Endothelial cell of umbilical vein (primary cell): Measurements from ENCODE around the gene HOXD10. TPM values are rescaled to one million over a fixed set of nuclear protein-coding genes. Genes with fewer than 3 reads are reported as not detected.

Experiments used
- BruUV-seq: library from RNA; stranded (reverse); fragments of 400-500 nt; replicated peaks from 2 replicates; lab custom pipeline; 2021; lab: Mats Ljungman, UMichigan
- CTCF ChIA-PET: fragments of 300-600, 350-600 bp; sonication (Branson Sonifier 250); formaldehyde crosslinking; loops from one replicate; lab custom pipeline; 2021; ENCODE audit warnings: antibody characterized with exemption, inconsistent platforms; lab: Charles Lee
- POLR2A ChIA-PET: fragments of 300-600, 350-600 bp; sonication (Branson Sonifier 250); formaldehyde crosslinking; loops from one replicate; lab custom pipeline; 2021; ENCODE audit warnings: antibody characterized with exemption, inconsistent platforms; lab: Charles Lee
- DNase-seq: peaks from one replicate; pipeline ENCODE4 v3.0.0-alpha.2; 2011; ENCODE audit warnings: low read depth, low spot score
- FAIRE-seq: peaks from 2 replicates; lab custom pipeline; 2011; peaks lifted over from hg19 to GRCh38; lab: Jason Lieb, UNC
- H2AFZ ChIP-seq: 2 replicates; pipeline ENCODE4 v1.6.0; 2012; ENCODE audit warnings: low read depth, low read length, control low read depth, inconsistent platforms
- H3K27ac ChIP-seq: 2 replicates; pipeline ENCODE4 v1.5.1; 2011; ENCODE audit warnings: low read depth, mild to moderate bottlenecking, control low read depth, low read length, moderate library complexity; ENCODE audit not compliant: insufficient read depth
- H3K27me3 ChIP-seq, 2 experiments: 2 replicates each; pipeline versions ENCODE4 v1.6.0 to v1.6.1; 2011; ENCODE audit warnings: low read length in 2 of 2, mixed read lengths in 1 of 2; ENCODE audit not compliant: control insufficient read depth in 2 of 2, insufficient read depth in 2 of 2
- H3K36me3 ChIP-seq, 2 experiments: 2 replicates in 1 of 2; 3 replicates in 1 of 2; pipeline ENCODE4 v1.5.1; 2011; ENCODE audit warnings: low read length in 2 of 2, mild to moderate bottlenecking in 1 of 2, moderate library complexity in 1 of 2; ENCODE audit not compliant: control insufficient read depth in 2 of 2, insufficient read depth in 2 of 2; ENCODE audit errors: extremely low read depth in 1 of 2
- H3K4me1 ChIP-seq: 3 replicates; pipeline ENCODE4 v1.5.1; 2011; ENCODE audit warnings: mild to moderate bottlenecking, low read length; ENCODE audit not compliant: control insufficient read depth, insufficient read depth; ENCODE audit errors: extremely low read depth
- H3K4me2 ChIP-seq: 2 replicates; pipeline ENCODE4 v1.6.1; 2011; ENCODE audit warnings: low read length, control low read depth, mixed read lengths; ENCODE audit not compliant: insufficient read depth
- H3K4me3 ChIP-seq, 3 experiments: fragments of 200-600 bp in 1 of 3; sonication (generic), shearing (Covaris generic) in 1 of 3; replicated peaks in 1 of 3; 2 replicates each; pipeline ENCODE4 v1.5.1; 2011 to 2016; ENCODE audit warnings: control low read depth in 3 of 3, low read length in 3 of 3, mild to moderate bottlenecking in 2 of 3, inconsistent platforms in 1 of 3, low read depth in 1 of 3, moderate library complexity in 1 of 3; ENCODE audit not compliant: insufficient read depth in 1 of 3
- H3K79me2 ChIP-seq: 2 replicates; pipeline ENCODE4 v1.6.0; 2012; ENCODE audit warnings: low read length, inconsistent platforms; ENCODE audit not compliant: control insufficient read depth, insufficient read depth
- H3K9ac ChIP-seq: replicated peaks from 2 replicates; pipeline ENCODE3; 2011; ENCODE audit warnings: low read length, control low read depth; ENCODE audit not compliant: insufficient read depth; ENCODE audit errors: extremely low read depth
- H3K9me1 ChIP-seq: replicated peaks from 3 replicates; pipeline ENCODE4 v1.6.0; 2011; ENCODE audit warnings: mild to moderate bottlenecking, low read length; ENCODE audit not compliant: control insufficient read depth, insufficient read depth; ENCODE audit errors: extremely low read depth
- H3K9me3 ChIP-seq: replicated peaks from 2 replicates; pipeline ENCODE4 v1.5.1; 2012; ENCODE audit warnings: low read length, inconsistent platforms; ENCODE audit not compliant: control insufficient read depth, insufficient read depth
- H4K20me1 ChIP-seq: replicated peaks from 2 replicates; pipeline ENCODE3; 2011; ENCODE audit warnings: mild to moderate bottlenecking, low read length; ENCODE audit not compliant: control insufficient read depth, insufficient read depth; ENCODE audit errors: extremely low read depth
- EZH2 ChIP-seq: IDR thresholded peaks from 2 replicates; pipeline ENCODE4 v1.6.1; 2012; ENCODE audit warnings: borderline replicate concordance, low read depth, mild to moderate bottlenecking, moderate library complexity, low read length, inconsistent platforms; ENCODE audit not compliant: severe bottlenecking
- FOS ChIP-seq: IDR thresholded peaks from 2 replicates; pipeline ENCODE4 v1.6.1; 2011; ENCODE audit warnings: mild to moderate bottlenecking, low read length, moderate library complexity, borderline replicate concordance; ENCODE audit not compliant: insufficient read depth
- GATA2 ChIP-seq: IDR thresholded peaks from 2 replicates; pipeline ENCODE4 v1.7.0; 2011; ENCODE audit warnings: low read depth, mild to moderate bottlenecking, moderate library complexity, mixed read lengths, low read length; ENCODE audit not compliant: insufficient read length, insufficient read depth
- MAX ChIP-seq: IDR thresholded peaks from 2 replicates; pipeline ENCODE4 v1.6.1; 2011; ENCODE audit not compliant: insufficient read depth, insufficient read length
- MYC ChIP-seq: IDR thresholded peaks from one replicate; pipeline ENCODE4 v1.6.1; 2011; ENCODE audit warnings: mild to moderate bottlenecking, low read depth, low read length
- POLR2AphosphoS5 ChIP-seq: IDR thresholded peaks from 2 replicates; pipeline ENCODE4 v1.6.1; 2012; ENCODE audit warnings: low read depth, mild to moderate bottlenecking, control low read depth, low read length, moderate library complexity; ENCODE audit not compliant: insufficient read depth
- dilution Hi-C: fragments of 300-500 bp; cut with MboI; formaldehyde crosslinking; loops from one replicate; pipeline ENCODE4 v1.15.0; 2019; ENCODE audit warnings: low sequenced_read_pairs; ENCODE audit not compliant: extremely low pct_ligation_motif_present
- intact Hi-C: fragments of 100-400 bp; cut with micrococcal nuclease; formaldehyde crosslinking; loops from one replicate; pipeline ENCODE4 v1.10.0; 2022
- polyA plus RNA-seq, 4 experiments: library from polyadenylated mRNA; depleted of rRNA in 3 of 4; stranded (reverse) in 3 of 4; unstranded in 1 of 4; fragments of >200 nt; gene quantifications; 2 replicates each; pipeline versions ENCODE4 v1.2.1 to v1.2.3, GENCODE V29; 2011 to 2012; ENCODE audit warnings: missing spikeins in 1 of 4
- total RNA-seq: library from RNA; stranded (reverse); gene quantifications from 2 replicates; pipeline ENCODE4 v1.2.3, GENCODE V29; 2021
- TF ChIP-seq, protein P1 (sequence below), 2 donors: IDR thresholded peaks; 1 replicate in 1 of 2; 2 replicates in 1 of 2; pipeline ENCODE4 v1.5.1; 2011; ENCODE audit warnings: low read length in 2 of 2, mild to moderate bottlenecking in 2 of 2, moderate library complexity in 2 of 2, control low read depth in 1 of 2, inconsistent platforms in 1 of 2, low read depth in 1 of 2; ENCODE audit not compliant: insufficient read depth in 1 of 2; ENCODE audit errors: extremely low read depth in 1 of 2

The HOXD10 gene
- total and polyA plus RNA-seq, 2 donors (not counting 3 experiments of a cell fraction or from before 2014, with no cell fraction given), result not detected

DNA sequence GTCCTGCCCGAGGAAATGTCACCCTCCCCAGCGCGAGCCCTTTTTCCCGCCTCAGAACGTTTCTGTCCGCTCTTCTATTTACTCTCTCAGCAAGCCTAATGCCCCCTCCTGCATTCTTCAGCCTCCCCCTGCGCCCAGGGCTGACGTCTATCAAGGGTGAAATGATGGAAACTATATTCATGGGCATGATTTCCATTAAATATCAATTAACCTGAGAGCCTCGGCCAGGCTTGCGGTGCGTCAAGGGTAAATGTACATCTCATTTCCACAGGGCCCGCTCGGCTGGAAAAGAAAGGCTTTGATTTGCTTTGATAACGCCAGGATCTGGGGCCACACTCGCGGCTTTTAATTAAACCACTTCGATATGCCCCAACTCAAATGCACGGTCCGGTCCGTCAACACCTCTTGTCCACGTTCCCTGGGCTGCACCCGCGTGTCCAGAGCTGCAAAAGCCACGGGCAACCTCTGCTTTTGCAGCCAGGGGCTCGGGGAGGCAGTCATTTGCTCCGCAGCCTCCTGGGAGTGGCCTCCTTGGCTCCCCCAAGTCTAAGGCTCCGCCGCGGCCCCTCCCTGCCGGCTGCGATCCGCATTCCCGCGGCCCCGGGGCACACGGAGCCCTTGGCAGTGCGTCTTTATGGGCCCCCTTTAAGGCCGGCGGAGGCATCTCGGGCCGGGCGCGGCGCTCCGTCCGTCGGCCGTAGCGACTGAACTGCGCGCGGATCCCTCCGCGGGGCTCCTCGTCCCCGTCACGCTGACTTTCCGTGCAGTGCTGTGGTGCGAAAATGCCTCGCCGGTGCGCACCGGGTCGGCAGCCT, 12.6 kb downstream of the HOXD10 start, which contains the start of gene HOXD8:
TSS of gene HOXD8 (plus strand) at position 724 of the 815 bp plus-strand sequence. CDS start 662 bp downstream, outside the sequence.
- peak within 1 kb of the TSS; percentile 85 for H2AFZ ChIP-seq
- peaks cover 18% of the 10 kb centered on the region for H3K79me2 ChIP-seq
- peak within 1 kb of the TSS; percentile 90 for H3K9ac ChIP-seq
- ChIA-PET CTCF (interaction anchor here (1.2 to 10.1 kb wide), 11 partner anchors 10 to 1033 kb away, joined by 4 to 458 read pairs (median 82); no protein-coding TSS in a partner anchor), POLR2A (no interaction called here)
- intact Hi-C loops, result loop anchor here (1.0 to 5.0 kb wide), 4 partner anchors 9 to 1628 kb away; no protein-coding TSS in a partner anchor
- peak within 1 kb of the TSS; percentile 99 for H3K4me2 ChIP-seq
- peak within 1 kb of the TSS; percentile 43 to 93 (median 88) for H3K4me3 ChIP-seq
- BruUV-seq, result no TSS peak
- no peaks in the 10 kb centered on the region for H3K36me3 ChIP-seq
- dilution Hi-C loops, result loop anchor here (25.0 kb wide), 1 partner anchor 508 kb away; no protein-coding TSS in a partner anchor
- no peaks in the 10 kb centered on the region for H3K9me1 ChIP-seq
- no peaks in the 10 kb centered on the region for H4K20me1 ChIP-seq
- FAIRE-seq (peak; percentile 74), DNase-seq (peak; percentile 81)
- H3K4me1 ChIP-seq, result peaks cover 36% of the 10 kb centered on the region
- no peaks in the 10 kb centered on the region for H3K27me3 ChIP-seq
- TF ChIP-seq FOS (no peak), MYC (peak; percentile 22), POLR2AphosphoS5 (peak; percentile 70), GATA2 (no peak), EZH2 (peak; percentile 24), MAX (no peak)
- TF ChIP-seq, protein P1, sequence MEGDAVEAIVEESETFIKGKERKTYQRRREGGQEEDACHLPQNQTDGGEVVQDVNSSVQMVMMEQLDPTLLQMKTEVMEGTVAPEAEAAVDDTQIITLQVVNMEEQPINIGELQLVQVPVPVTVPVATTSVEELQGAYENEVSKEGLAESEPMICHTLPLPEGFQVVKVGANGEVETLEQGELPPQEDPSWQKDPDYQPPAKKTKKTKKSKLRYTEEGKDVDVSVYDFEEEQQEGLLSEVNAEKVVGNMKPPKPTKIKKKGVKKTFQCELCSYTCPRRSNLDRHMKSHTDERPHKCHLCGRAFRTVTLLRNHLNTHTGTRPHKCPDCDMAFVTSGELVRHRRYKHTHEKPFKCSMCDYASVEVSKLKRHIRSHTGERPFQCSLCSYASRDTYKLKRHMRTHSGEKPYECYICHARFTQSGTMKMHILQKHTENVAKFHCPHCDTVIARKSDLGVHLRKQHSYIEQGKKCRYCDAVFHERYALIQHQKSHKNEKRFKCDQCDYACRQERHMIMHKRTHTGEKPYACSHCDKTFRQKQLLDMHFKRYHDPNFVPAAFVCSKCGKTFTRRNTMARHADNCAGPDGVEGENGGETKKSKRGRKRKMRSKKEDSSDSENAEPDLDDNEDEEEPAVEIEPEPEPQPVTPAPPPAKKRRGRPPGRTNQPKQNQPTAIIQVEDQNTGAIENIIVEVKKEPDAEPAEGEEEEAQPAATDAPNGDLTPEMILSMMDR (IDR thresholded peaks at IDR 0.05; ENCODE audit: extremely low read depth in 1 of 2, insufficient read depth in 1 of 2, low read depth in 1 of 2, low read length in 2 of 2), result no peak
- no peaks in the 10 kb centered on the region for H3K9me3 ChIP-seq
- peak within 1 kb of the TSS; percentile 67 for H3K27ac ChIP-seq
